Fibroblast of pulmonary artery (primary cell): ENCODE results near the gene KLF12.

Experiments
- DNase-seq: peaks from one replicate; pipeline ENCODE4 v3.0.0-alpha.2; 2010; ENCODE audit warnings: low read depth
- H3K4me3 ChIP-seq: replicated peaks from 2 replicates; pipeline ENCODE4 v1.5.1; 2011; ENCODE audit warnings: low read depth, mild to moderate bottlenecking, control low read depth, low read length, moderate library complexity
- TF ChIP-seq, protein P1 (sequence below): IDR thresholded peaks from 2 replicates; pipeline ENCODE4 v1.5.1; 2011; ENCODE audit warnings: mild to moderate bottlenecking, control low read depth, low read length, inconsistent platforms; ENCODE audit errors: missing control alignments

Gene KLF12

DNA sequence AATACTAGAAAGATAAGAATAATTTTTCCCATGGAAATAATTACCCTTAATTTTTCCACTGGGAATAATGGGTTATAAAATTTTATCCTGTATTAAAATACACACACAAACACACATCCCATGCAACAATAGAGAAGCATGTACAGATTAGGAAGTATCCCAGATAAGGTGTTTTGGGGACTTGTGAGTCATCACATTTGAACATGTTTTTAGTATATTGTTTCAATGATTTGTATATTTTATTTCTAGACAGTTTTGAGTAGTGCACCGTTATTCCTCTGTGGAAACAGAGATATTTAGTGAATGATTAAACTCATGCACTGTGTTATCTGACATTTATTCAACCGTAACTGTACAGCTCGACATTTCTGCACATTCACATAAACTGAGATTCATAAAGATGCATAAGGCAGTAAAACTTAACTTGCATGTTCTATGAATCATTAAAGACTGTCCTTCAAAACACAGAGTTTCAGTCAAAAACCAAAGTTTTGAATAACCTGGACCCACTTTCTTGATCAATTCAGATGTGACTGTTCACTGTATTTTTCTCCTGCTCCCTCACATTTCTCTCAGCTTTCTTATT, 30.1 kb downstream of the KLF12 start:
- TF ChIP-seq, protein P1, sequence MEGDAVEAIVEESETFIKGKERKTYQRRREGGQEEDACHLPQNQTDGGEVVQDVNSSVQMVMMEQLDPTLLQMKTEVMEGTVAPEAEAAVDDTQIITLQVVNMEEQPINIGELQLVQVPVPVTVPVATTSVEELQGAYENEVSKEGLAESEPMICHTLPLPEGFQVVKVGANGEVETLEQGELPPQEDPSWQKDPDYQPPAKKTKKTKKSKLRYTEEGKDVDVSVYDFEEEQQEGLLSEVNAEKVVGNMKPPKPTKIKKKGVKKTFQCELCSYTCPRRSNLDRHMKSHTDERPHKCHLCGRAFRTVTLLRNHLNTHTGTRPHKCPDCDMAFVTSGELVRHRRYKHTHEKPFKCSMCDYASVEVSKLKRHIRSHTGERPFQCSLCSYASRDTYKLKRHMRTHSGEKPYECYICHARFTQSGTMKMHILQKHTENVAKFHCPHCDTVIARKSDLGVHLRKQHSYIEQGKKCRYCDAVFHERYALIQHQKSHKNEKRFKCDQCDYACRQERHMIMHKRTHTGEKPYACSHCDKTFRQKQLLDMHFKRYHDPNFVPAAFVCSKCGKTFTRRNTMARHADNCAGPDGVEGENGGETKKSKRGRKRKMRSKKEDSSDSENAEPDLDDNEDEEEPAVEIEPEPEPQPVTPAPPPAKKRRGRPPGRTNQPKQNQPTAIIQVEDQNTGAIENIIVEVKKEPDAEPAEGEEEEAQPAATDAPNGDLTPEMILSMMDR = no peak

DNA sequence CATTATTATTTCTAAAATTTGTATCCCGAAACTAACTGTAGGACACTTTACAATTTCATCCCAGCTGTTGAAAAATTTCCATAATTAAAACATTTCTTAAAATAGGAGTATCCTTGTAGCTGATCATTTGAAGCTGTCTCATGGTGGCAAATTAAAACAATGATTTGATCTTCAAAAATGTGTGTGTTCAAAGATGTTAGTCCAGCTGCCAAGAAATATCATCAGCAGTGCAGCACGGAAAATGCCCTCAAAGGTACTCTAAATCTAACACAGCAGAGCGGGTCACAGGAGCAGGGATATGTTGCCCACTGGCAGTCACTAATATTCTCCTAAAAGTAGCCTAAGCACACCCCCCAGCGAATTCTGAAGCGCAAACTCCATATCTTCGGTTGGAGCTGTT, 31.0 kb downstream of the KLF12 start:
- no peak for DNase-seq
- TF ChIP-seq, protein P1 = no peak
- no peak overlapping the region for H3K4me3 ChIP-seq

More for the DNA sequence above, 30.1 kb downstream of the KLF12 start:
- H3K4me3 ChIP-seq = no peak overlapping the region
- DNase-seq = peak; percentile 17

DNA sequence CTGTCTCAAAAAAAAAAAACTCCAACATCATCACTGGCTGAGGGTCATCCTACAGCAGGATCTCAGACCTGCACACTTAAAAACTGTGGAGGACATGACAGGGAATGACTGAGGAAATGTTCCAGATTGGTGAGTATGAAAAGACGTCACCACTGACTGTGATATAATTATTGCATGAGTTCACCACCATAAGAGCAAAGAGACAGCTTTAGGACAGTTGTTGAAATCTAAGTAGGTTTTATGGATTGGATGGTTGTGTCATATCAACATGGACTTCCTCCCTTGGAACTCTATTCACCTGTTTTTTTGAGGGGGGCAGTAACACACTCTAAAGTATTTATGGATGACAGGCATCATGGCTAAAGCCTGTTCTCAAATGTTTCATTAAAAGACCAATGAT, 31.5 kb downstream of the KLF12 start:
- TF ChIP-seq, protein P1 = no peak
- H3K4me3 ChIP-seq = no peak overlapping the region
- no peak for DNase-seq

DNA sequence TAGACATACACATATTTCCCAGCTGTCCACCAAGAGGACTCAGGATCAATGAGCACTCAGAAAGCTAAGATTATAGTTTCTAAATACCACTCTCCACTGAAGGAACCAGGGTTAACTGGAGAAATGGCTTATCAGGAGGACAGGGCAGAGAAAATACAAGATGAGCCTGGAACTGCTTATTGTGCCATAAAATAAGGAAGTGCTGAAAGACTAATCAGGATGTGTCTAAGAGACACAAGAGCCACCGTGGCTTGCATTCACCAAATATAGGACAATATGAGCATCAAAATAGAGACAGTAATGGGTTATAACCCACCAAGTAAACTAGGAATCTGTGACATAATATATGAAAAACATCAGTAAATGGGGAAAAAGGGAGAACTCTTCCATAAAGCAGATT, 32.8 kb downstream of the KLF12 start:
- TF ChIP-seq, protein P1 = no peak
- DNase-seq = no peak
- no peak overlapping the region for H3K4me3 ChIP-seq

DNA sequence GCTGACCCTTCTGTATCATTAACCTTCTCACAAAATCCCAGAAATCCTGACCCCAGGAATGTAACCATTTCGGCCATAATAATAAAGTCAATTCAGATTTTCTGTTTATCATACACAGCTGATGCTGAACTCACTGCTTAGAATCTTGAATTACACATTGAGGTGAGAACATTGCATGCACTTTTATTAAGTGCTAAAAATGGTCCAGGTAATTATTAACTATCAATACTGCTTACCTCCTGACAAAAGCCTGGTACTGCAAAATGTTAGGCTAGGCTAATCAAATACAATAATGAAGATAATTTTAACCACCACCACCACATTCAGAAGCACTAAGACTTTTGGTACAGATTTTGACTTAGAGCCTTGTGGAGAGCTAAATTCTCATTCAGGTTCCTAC, 36.1 kb downstream of the KLF12 start:
- H3K4me3 ChIP-seq = no peak overlapping the region
- TF ChIP-seq, protein P1 = no peak
- no peak for DNase-seq

DNA sequence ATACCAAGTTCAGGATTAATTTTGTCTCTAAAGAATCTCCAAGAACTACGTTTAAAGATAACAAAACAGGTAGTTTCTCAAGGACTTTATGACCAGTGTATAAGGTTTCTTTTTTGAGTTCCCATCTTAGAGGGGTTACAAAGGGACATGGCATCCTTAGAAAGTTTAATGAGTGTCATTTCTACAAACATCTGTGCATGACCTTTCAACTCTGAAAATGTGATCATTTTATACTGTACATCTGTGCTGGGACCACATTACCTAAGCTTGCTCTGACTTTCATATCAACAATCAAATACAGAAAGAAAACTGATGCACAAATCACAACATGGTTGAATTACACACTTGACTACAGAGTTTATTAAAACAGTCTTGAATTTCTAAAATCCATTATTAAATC, 37.1 kb downstream of the KLF12 start:
- no peak overlapping the region for H3K4me3 ChIP-seq
- TF ChIP-seq, protein P1 = no peak
- DNase-seq = no peak

DNA sequence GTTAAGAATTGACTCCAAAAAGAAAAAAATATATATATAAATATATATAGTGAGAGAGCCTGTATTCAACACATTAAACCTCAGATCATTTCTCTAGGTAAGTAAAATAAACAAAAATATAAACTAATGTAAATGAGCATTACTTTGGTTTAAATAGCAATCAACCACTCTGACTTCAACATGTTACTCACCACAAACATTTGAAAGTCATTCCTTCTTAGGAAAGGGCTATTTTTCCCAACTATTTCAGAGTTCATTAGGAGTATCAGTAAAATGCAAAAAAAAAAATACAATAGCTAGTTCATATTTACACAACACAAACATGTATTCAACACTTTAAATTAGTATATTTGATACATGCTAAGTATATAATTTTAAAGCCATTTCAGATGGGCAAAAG, 40.5 kb downstream of the KLF12 start:
- DNase-seq = no peak
- TF ChIP-seq, protein P1 = no peak
- no peak overlapping the region for H3K4me3 ChIP-seq
